Epithelial cell of proximal tubule (primary cell): ENCODE results near the gene EDNRB. TPM values are rescaled to one million over a fixed set of nuclear protein-coding genes. Genes with fewer than 3 reads are reported as not detected.

ENCODE experiments used
- DNase-seq: peaks from one replicate; pipeline ENCODE4 v3.0.0-alpha.2; 2011; ENCODE audit warnings: low read depth
- H3K4me3 ChIP-seq: 2 replicates; pipeline ENCODE4 v1.5.1; 2011; ENCODE audit warnings: low read depth, mild to moderate bottlenecking, low read length
- total RNA-seq: library from RNA; depleted of rRNA; stranded (reverse); fragments of >200 nt; gene quantifications from 2 replicates; pipeline ENCODE4 v1.2.3, GENCODE V29; 2015
- TF ChIP-seq, protein P1 (sequence below): conservative IDR thresholded peaks from 2 replicates; pipeline ENCODE4 v1.5.1; 2012; ENCODE audit warnings: low read depth, mild to moderate bottlenecking, low read length

The EDNRB gene
- total RNA-seq, 1 donor from 2014 or later, result 0.86 TPM

DNA sequence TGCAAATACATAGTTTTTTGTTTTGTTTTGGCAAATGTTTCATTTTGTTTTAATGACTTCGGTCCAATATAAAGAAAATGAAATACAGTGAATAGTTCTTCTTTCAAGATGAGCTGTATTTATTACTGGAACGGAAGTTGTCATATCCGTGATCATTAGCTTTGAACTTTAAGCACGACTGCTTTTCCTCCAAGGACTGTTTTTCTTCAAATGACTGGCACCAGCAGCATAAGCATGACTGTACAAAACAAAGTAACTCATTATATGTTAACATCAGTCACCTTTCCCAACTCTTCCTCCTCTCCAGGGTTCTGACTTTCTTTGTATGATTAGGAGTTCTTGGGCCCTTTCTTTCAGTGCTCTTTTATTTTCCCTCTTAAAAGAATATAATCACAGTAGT is 20.5 kb downstream of the EDNRB start:
- TF ChIP-seq, protein P1, sequence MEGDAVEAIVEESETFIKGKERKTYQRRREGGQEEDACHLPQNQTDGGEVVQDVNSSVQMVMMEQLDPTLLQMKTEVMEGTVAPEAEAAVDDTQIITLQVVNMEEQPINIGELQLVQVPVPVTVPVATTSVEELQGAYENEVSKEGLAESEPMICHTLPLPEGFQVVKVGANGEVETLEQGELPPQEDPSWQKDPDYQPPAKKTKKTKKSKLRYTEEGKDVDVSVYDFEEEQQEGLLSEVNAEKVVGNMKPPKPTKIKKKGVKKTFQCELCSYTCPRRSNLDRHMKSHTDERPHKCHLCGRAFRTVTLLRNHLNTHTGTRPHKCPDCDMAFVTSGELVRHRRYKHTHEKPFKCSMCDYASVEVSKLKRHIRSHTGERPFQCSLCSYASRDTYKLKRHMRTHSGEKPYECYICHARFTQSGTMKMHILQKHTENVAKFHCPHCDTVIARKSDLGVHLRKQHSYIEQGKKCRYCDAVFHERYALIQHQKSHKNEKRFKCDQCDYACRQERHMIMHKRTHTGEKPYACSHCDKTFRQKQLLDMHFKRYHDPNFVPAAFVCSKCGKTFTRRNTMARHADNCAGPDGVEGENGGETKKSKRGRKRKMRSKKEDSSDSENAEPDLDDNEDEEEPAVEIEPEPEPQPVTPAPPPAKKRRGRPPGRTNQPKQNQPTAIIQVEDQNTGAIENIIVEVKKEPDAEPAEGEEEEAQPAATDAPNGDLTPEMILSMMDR, result no peak
- no peak overlapping the region for H3K4me3 ChIP-seq
- DNase-seq, result peak; percentile 59

DNA sequence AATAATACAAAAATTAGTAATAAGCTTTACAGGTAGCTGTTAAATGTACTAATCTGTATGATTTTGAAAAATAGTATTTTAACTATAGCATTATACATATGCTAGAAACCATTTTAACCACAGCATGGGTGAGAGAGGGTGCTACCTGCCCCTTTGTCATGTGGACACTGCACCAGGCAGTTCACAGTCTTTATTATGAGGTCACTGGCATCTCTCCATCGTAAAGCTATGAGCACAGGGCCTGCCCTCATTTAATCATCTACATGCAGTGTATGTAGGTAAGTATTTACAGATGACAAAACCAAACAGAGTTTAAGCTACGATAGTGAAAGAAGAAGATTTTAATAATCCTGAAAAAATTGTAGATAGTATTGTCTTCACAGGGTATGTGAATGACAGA is 21.7 kb downstream of the EDNRB start:
- TF ChIP-seq, protein P1, result no peak
- H3K4me3 ChIP-seq, result no peak overlapping the region
- no peak for DNase-seq

DNA sequence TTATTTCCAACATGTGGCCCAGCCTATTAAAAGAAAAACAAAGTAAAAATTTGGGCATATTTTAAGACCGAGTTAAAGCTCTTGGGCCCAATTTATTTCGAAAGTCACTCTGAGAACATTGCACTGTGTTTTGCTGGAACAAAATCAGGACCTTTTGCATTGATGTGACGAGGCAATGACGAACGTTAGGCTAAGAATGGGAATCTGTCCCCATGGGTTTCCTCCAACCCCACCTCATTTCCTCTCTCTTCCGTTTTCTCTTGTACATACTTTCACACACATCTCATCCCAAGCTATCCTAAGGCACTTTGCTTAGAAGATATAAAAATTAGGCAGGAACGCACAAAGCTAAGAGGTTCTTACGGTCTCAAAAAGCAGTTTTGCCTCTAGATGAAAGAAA is 22.1 kb downstream of the EDNRB start:
- TF ChIP-seq, protein P1, result no peak
- no peak for DNase-seq
- H3K4me3 ChIP-seq, result no peak overlapping the region

DNA sequence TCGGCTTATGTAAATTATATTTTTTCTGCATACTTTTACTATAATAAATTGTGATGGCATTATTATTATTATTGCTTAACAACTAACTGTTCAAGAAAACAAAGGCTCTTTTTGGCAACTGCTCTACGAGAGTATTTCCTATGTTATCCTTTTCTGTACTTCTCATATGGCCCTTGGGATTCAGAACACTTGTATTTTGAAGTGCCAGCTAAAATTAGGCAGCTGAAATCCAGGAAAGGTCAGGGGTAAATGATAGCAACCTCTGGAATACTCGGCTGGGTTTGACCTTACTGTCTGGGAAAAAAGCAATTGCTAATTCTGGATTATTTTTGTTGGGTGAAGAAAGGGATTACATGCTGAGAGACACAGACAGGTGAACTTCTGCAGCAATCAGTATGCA is 23.9 kb downstream of the EDNRB start:
- H3K4me3 ChIP-seq, result no peak overlapping the region
- DNase-seq, result no peak
- TF ChIP-seq, protein P1, result no peak

DNA sequence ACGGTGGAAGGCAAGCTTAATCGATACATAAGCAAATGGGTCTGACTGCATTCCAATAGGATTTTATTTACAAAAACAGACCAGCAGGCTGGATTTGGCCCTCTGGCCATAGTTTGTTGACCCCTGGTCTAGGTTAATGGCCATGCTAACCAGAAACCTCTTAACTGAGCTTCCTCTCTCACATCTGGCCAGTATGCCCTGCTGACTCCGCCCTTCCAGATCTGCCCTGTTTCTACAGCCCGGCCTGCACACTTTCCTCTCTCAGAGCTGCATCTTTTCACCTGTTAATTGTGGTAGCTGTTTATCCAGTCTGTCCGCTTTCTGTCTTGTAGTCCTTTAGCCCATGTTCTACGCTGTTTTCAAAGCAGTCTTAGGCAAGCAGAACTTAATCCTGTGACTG is 25.6 kb downstream of the EDNRB start:
- no peak overlapping the region for H3K4me3 ChIP-seq
- TF ChIP-seq, protein P1, result no peak
- no peak for DNase-seq

DNA sequence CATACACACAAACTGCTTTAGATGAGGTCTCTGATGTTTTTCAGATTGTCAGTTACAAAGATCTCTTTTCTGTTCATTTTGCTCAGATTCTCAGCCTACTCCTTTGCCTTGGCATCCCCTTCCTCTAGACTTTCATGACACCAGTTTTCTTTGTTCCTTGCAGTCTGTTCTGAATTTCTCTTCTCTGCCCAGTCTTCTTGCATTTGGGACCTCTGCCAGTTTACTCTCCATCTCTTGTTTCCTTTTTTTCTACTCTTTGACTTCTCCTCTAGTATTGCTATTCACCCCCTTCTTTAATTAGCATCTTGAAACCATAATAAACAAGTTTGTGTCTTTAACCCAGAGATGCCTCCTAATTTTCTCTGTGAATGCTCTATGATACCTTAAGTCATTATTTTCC is 26.1 kb downstream of the EDNRB start:
- no peak overlapping the region for H3K4me3 ChIP-seq
- no peak for DNase-seq
- TF ChIP-seq, protein P1, result no peak

DNA sequence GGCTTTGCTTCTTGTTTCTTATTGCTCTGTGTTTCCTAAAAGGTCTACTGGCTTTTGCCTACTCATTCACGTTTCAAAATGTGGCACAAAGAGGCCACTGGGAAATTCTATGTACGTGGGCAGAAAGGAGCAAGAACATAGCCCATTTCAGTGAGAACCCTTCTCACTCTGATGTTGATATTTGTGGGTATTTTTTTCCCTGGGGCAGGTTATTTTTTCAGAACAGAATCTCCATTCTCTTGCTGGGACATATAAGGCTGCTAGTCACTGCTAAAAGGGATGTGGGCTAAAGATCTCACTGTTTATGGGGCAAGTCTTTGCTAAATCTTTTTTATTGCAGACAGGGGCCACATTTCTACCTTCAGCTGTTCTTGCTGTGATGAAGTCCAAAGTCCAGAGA is 27.1 kb downstream of the EDNRB start:
- DNase-seq, result no peak
- H3K4me3 ChIP-seq, result no peak overlapping the region
- TF ChIP-seq, protein P1, result no peak
